Measurements from ENCODE around the gene CSK. TPM values are rescaled to one million over a fixed set of nuclear protein-coding genes. Genes with fewer than 3 reads are reported as not detected.

Gene CSK
- total and polyA plus RNA-seq, 4 experiments from 2014 or later, result 72.5 to 247 (median 179) TPM

GRCh38 chr15:74838746-74839525 is 57.1 kb downstream of the CSK start:
- Histone ChIP-seq H3K9me3 (ENCODE audit: control insufficient read depth in 1 of 2, low read length in 2 of 2) (no peaks in the 10 kb centered on the region), H3K27ac (ENCODE audit: low read depth, low read length) (no peak overlapping the region), H3K4me1 (ENCODE audit: insufficient read depth, low read length) (peaks cover 28% of the 10 kb centered on the region), H3K4me3 (ENCODE audit: low read length in 2 of 2) (no peak overlapping the region), H3K36me3 (ENCODE audit: insufficient read depth, low read length) (peaks cover 6% of the 10 kb centered on the region), H3K27me3 (ENCODE audit: insufficient read depth, low read length) (no peaks in the 10 kb centered on the region)
- ChIA-PET POLR2A (ENCODE audit: partially characterized antibody) (interaction anchor here (1.1 to 1.8 kb wide), 5 partner anchors 31 to 63 kb away, joined by 3 to 6 read pairs (median 4); partner anchors contain the start of gene CSK), CTCF (ENCODE audit: partially characterized antibody) (interaction anchor here (1.2 to 7.4 kb wide), 4 partner anchors 39 to 69 kb away, joined by 3 to 70 read pairs (median 4); no protein-coding TSS in a partner anchor)
- Mint-ChIP-seq H3K4me1 (peaks cover 18 to 37% (median 24%) of the 10 kb centered on the region in 4 donors), H3K4me3 (no peak overlapping the region), H3K36me3 (peaks cover 0 to 37% of the 10 kb centered on the region in 2 donors), H3K9me3 (no peaks in the 10 kb centered on the region), H3K27me3 (no peaks in the 10 kb centered on the region), H3K27ac (peak overlapping the region in 2 of 7 donors; percentile 30 to 59)
- intact Hi-C loops (cut with micrococcal nuclease), result loop anchor here (5.0 kb wide), 1 partner anchor 37 kb away; no protein-coding TSS in a partner anchor
- DNase-seq, result no peak

- ChIA-PET POLR2A (ENCODE audit: partially characterized antibody) (interaction anchor here (1.2 to 7.9 kb wide), 2 partner anchors 60 to 62 kb away, joined by 4 to 106 read pairs; no protein-coding TSS in a partner anchor), CTCF (ENCODE audit: partially characterized antibody) (interaction anchor here (1.0 to 7.4 kb wide), 6 partner anchors 8 to 70 kb away, joined by 3 to 136 read pairs (median 8); partner anchors contain the start of gene FAM219B)
- no peak overlapping the region for H3K27ac ChIP-seq (ENCODE audit: low read depth, low read length)
- H3K4me1 Mint-ChIP-seq, result peaks cover 25 to 45% (median 31%) of the 10 kb centered on the region in 4 donors
- H3K27ac Mint-ChIP-seq, result peak overlapping the region in 1 of 7 donors; percentile 47
- peaks cover 36% of the 10 kb centered on the region for H3K4me1 ChIP-seq (ENCODE audit: insufficient read depth, low read length)
- no peaks in the 10 kb centered on the region for H3K27me3 Mint-ChIP-seq
- no peaks in the 10 kb centered on the region for H3K27me3 ChIP-seq (ENCODE audit: insufficient read depth, low read length)
- H3K9me3 Mint-ChIP-seq, result no peaks in the 10 kb centered on the region
- H3K36me3 ChIP-seq (ENCODE audit: insufficient read depth, low read length), result peaks cover 6% of the 10 kb centered on the region
- no peaks in the 10 kb centered on the region for H3K9me3 ChIP-seq (ENCODE audit: control insufficient read depth in 1 of 2, low read length in 2 of 2)
- peak overlapping the region in 2 of 8 donors; percentile 24 to 43 for H3K4me3 Mint-ChIP-seq
- no peak overlapping the region for H3K4me3 ChIP-seq (ENCODE audit: low read length in 2 of 2)
- peaks cover 0 to 40% of the 10 kb centered on the region in 2 donors for H3K36me3 Mint-ChIP-seq
- DNase-seq, result no peak
- intact Hi-C loops (cut with micrococcal nuclease), result loop anchor here (5.0 kb wide), 2 partner anchors 37 to 207 kb away; no protein-coding TSS in a partner anchor
Observed at GRCh38 chr15:74839526-74840395, 57.9 kb downstream of the CSK start.

- intact Hi-C loops (cut with micrococcal nuclease), result loop anchor here (5.0 kb wide), 1 partner anchor 209 kb away; no protein-coding TSS in a partner anchor
- H3K27me3 Mint-ChIP-seq, result no peaks in the 10 kb centered on the region
- no peaks in the 10 kb centered on the region for H3K27me3 ChIP-seq (ENCODE audit: insufficient read depth, low read length)
- peak overlapping the region in 6 of 7 donors; percentile 68 to 93 (median 82) for H3K27ac Mint-ChIP-seq
- peaks cover 49% of the 10 kb centered on the region for H3K4me1 ChIP-seq (ENCODE audit: insufficient read depth, low read length)
- peak overlapping the region; percentile 33 to 91 (median 76) for H3K4me3 Mint-ChIP-seq
- H3K9me3 ChIP-seq (ENCODE audit: control insufficient read depth in 1 of 2, low read length in 2 of 2), result no peaks in the 10 kb centered on the region
- CTCF ChIA-PET (ENCODE audit: partially characterized antibody), result interaction anchor here (1.0 to 7.3 kb wide), 7 partner anchors 9 to 72 kb away, joined by 3 to 136 read pairs (median 9); partner anchors contain the start of gene FAM219B
- no peak for DNase-seq
- no peaks in the 10 kb centered on the region for H3K9me3 Mint-ChIP-seq
- H3K4me3 ChIP-seq (ENCODE audit: low read length in 2 of 2), result no peak overlapping the region
- peaks cover 35 to 52% (median 41%) of the 10 kb centered on the region in 4 donors for H3K4me1 Mint-ChIP-seq
- peaks cover 2% of the 10 kb centered on the region for H3K36me3 ChIP-seq (ENCODE audit: insufficient read depth, low read length)
- POLR2A ChIA-PET (ENCODE audit: partially characterized antibody), result interaction anchor here (1.1 to 7.9 kb wide), 8 partner anchors 29 to 225 kb away, joined by 3 to 106 read pairs (median 17); partner anchors contain the start of genes CLK3, FAM219B, MPI and SCAMP2
- H3K27ac ChIP-seq (ENCODE audit: low read depth, low read length), result no peak overlapping the region
- H3K36me3 Mint-ChIP-seq, result peaks cover 4 to 39% of the 10 kb centered on the region in 2 donors
Observed at GRCh38 chr15:74840851-74841775, 59.2 kb downstream of the CSK start.

- Histone ChIP-seq H3K9me3 (ENCODE audit: control insufficient read depth in 1 of 2, low read length in 2 of 2) (no peaks in the 10 kb centered on the region), H3K36me3 (ENCODE audit: insufficient read depth, low read length) (no peaks in the 10 kb centered on the region), H3K4me3 (ENCODE audit: low read length in 2 of 2) (peak overlapping the region in 1 of 2 donors; percentile 83), H3K27ac (ENCODE audit: low read depth, low read length) (peak overlapping the region; percentile 69), H3K4me1 (ENCODE audit: insufficient read depth, low read length) (peaks cover 52% of the 10 kb centered on the region), H3K27me3 (ENCODE audit: insufficient read depth, low read length) (no peaks in the 10 kb centered on the region)
- H3K4me1 Mint-ChIP-seq, result peaks cover 37 to 57% (median 45%) of the 10 kb centered on the region in 4 donors
- no peak for DNase-seq
- intact Hi-C loops (cut with micrococcal nuclease), result loop anchor here (2.0 to 5.0 kb wide), 3 partner anchors 55 to 210 kb away; no protein-coding TSS in a partner anchor
- no peaks in the 10 kb centered on the region for H3K27me3 Mint-ChIP-seq
- no peaks in the 10 kb centered on the region for H3K9me3 Mint-ChIP-seq
- ChIA-PET POLR2A (ENCODE audit: partially characterized antibody) (interaction anchor here (0.8 to 7.9 kb wide), 12 partner anchors 28 to 226 kb away, joined by 3 to 106 read pairs (median 8); partner anchors contain the start of genes CLK3, COX5A, FAM219B and SCAMP2), CTCF (ENCODE audit: partially characterized antibody) (interaction anchor here (1.0 to 7.3 kb wide), 10 partner anchors 28 to 108 kb away, joined by 3 to 136 read pairs (median 10); partner anchors contain the start of gene FAM219B)
- H3K36me3 Mint-ChIP-seq, result peaks cover 6 to 34% of the 10 kb centered on the region in 2 donors
- peak overlapping the region in 6 of 7 donors; percentile 77 to 93 (median 85) for H3K27ac Mint-ChIP-seq
- peak overlapping the region; percentile 87 to 92 (median 90) for H3K4me3 Mint-ChIP-seq
Observed at GRCh38 chr15:74841891-74842373, 60.1 kb downstream of the CSK start.

GRCh38 chr15:74842581-74843444 is 60.9 kb downstream of the CSK start, which contains the start of gene ULK3:
TSS of gene ULK3 (minus strand) at chr15:74843156. CDS start at chr15:74843105, 51 bp downstream.
- peaks cover 37 to 57% (median 46%) of the 10 kb centered on the region in 4 donors for H3K4me1 Mint-ChIP-seq
- peak within 1 kb of the TSS; percentile 91 to 97 (median 93) for H3K27ac Mint-ChIP-seq
- CTCF ChIA-PET (ENCODE audit: partially characterized antibody), result interaction anchor here (1.0 to 7.3 kb wide), 13 partner anchors 27 to 223 kb away, joined by 3 to 136 read pairs (median 4); partner anchors contain the start of gene FAM219B
- Histone ChIP-seq H3K9me3 (ENCODE audit: control insufficient read depth in 1 of 2, low read length in 2 of 2) (no peaks in the 10 kb centered on the region), H3K27me3 (ENCODE audit: insufficient read depth, low read length) (no peaks in the 10 kb centered on the region), H3K36me3 (ENCODE audit: insufficient read depth, low read length) (peaks cover 7% of the 10 kb centered on the region), H3K4me3 (ENCODE audit: low read length in 2 of 2) (peak within 1 kb of the TSS; percentile 81 to 83), H3K4me1 (ENCODE audit: insufficient read depth, low read length) (peaks cover 52% of the 10 kb centered on the region), H3K27ac (ENCODE audit: low read depth, low read length) (peak within 1 kb of the TSS; percentile 77)
- H3K9me3 Mint-ChIP-seq, result no peaks in the 10 kb centered on the region
- intact Hi-C loops (cut with micrococcal nuclease), result loop anchor here (1.0 to 5.0 kb wide), 5 partner anchors 47 to 211 kb away; partner anchors contain the start of genes COX5A and MPI
- DNase-seq, result peak; percentile 92 to 94 (median 93)
- peak within 1 kb of the TSS; percentile 87 to 92 (median 91) for H3K4me3 Mint-ChIP-seq
- POLR2A ChIA-PET (ENCODE audit: partially characterized antibody), result interaction anchor here (0.6 to 7.9 kb wide), 17 partner anchors 13 to 227 kb away, joined by 3 to 106 read pairs (median 4); partner anchors contain the start of genes CLK3, COX5A, FAM219B and SCAMP2
- peaks cover 9 to 36% of the 10 kb centered on the region in 2 donors for H3K36me3 Mint-ChIP-seq
- no peaks in the 10 kb centered on the region for H3K27me3 Mint-ChIP-seq
